ENCODE results near the gene LVRN.

LVRN gene

GRCh38 chr5:116002116-116002906, 40.0 kb downstream of the LVRN start:
- no peak for DNase-seq (ENCODE audit: insufficient read length, low spot score)
- FAIRE-seq = no peak
- TF ChIP-seq CTCF (IDR thresholded peaks at IDR 0.05; ENCODE audit: insufficient read depth, missing control alignments) = no peak

GRCh38 chr5:116004248-116004647, 42.0 kb downstream of the LVRN start:
- FAIRE-seq = no peak
- DNase-seq (ENCODE audit: insufficient read length, low spot score) = no peak
- TF ChIP-seq CTCF (IDR thresholded peaks at IDR 0.05; ENCODE audit: insufficient read depth, missing control alignments) = no peak

GRCh38 chr5:116009806-116010205, 47.5 kb downstream of the LVRN start:
- TF ChIP-seq CTCF (IDR thresholded peaks at IDR 0.05; ENCODE audit: insufficient read depth, missing control alignments) = no peak
- DNase-seq (ENCODE audit: insufficient read length, low spot score) (no peak), FAIRE-seq (no peak)

GRCh38 chr5:116011046-116011445, 48.8 kb downstream of the LVRN start:
- TF ChIP-seq CTCF (IDR thresholded peaks at IDR 0.05; ENCODE audit: insufficient read depth, missing control alignments) = no peak
- FAIRE-seq (no peak), DNase-seq (ENCODE audit: insufficient read length, low spot score) (no peak)

GRCh38 chr5:116013207-116013785, 51.0 kb downstream of the LVRN start:
- TF ChIP-seq CTCF (IDR thresholded peaks at IDR 0.05; ENCODE audit: insufficient read depth, missing control alignments) = no peak
- DNase-seq (ENCODE audit: insufficient read length, low spot score) (no peak), FAIRE-seq (no peak)

- DNase-seq (ENCODE audit: insufficient read length, low spot score) (no peak), FAIRE-seq (no peak)
- no peak for TF ChIP-seq CTCF (IDR thresholded peaks at IDR 0.05; ENCODE audit: insufficient read depth, missing control alignments)
These were observed 51.7 kb downstream of the LVRN start for GRCh38 chr5:116013936-116014335.

- DNase-seq (ENCODE audit: insufficient read length, low spot score) (no peak), FAIRE-seq (no peak)
- no peak for TF ChIP-seq CTCF (IDR thresholded peaks at IDR 0.05; ENCODE audit: insufficient read depth, missing control alignments)
These were observed 61.3 kb downstream of the LVRN start for GRCh38 chr5:116023619-116024018.
